Stimulated activated CD8-positive, alpha-beta memory T cell treated with anti-CD3 and anti-CD28 coated beads, Interleukin-2, amount 100 ng/mL, for 48 hours (primary cell): ENCODE measurements around the gene CFAP61.

Experiments
- DNase-seq, 2 donors: peaks; one replicate each; pipeline ENCODE4 v3.0.0-alpha.2; 2020; ENCODE audit warnings: low read depth in 2 of 2

CFAP61 gene

GRCh38 chr20:20395903-20396568 is 343.7 kb downstream of the CFAP61 start:
- DNase-seq = no peak

- no peak for DNase-seq
Observed at GRCh38 chr20:20396794-20397193, 344.5 kb downstream of the CFAP61 start.

GRCh38 chr20:20398123-20398522 is 345.8 kb downstream of the CFAP61 start:
- no peak for DNase-seq

GRCh38 chr20:20399531-20400500 is 347.5 kb downstream of the CFAP61 start:
- DNase-seq = no peak

- no peak for DNase-seq
Observed at GRCh38 chr20:20401991-20402390, 349.7 kb downstream of the CFAP61 start.

- no peak for DNase-seq
Observed at GRCh38 chr20:20404633-20405032, 352.3 kb downstream of the CFAP61 start.

GRCh38 chr20:20405623-20406022 is 353.3 kb downstream of the CFAP61 start:
- no peak for DNase-seq

GRCh38 chr20:20406306-20406705 is 354.0 kb downstream of the CFAP61 start:
- no peak for DNase-seq

GRCh38 chr20:20407891-20408805 is 355.8 kb downstream of the CFAP61 start:
- DNase-seq = no peak

- no peak for DNase-seq
Observed at GRCh38 chr20:20409331-20409730, 357.0 kb downstream of the CFAP61 start.
